ENCODE data around the gene NMRK2.

Gene NMRK2

GRCh38 chr19:3908266-3909054, 24.4 kb upstream of the NMRK2 start:
- no peak overlapping the region for H3K27ac Mint-ChIP-seq
- H3K4me3 Mint-ChIP-seq, result no peak overlapping the region
- H3K4me1 Mint-ChIP-seq, result no peaks in the 10 kb centered on the region
- peaks cover 9% of the 10 kb centered on the region for H3K9me3 Mint-ChIP-seq
- H3K36me3 Mint-ChIP-seq (ENCODE audit: low read depth), result no peaks in the 10 kb centered on the region
- no peak for TF ChIP-seq CTCF (IDR thresholded peaks at IDR 0.05; ENCODE audit: unreplicated experiment in 3 of 3)
- peaks cover 8% of the 10 kb centered on the region for H3K27me3 Mint-ChIP-seq (ENCODE audit: low read depth)

GRCh38 chr19:3910105-3910504, 22.8 kb upstream of the NMRK2 start:
- Mint-ChIP-seq H3K9me3 (peaks cover 9% of the 10 kb centered on the region), H3K27me3 (ENCODE audit: low read depth) (peaks cover 11% of the 10 kb centered on the region), H3K27ac (no peak overlapping the region), H3K4me1 (no peaks in the 10 kb centered on the region), H3K4me3 (no peak overlapping the region), H3K36me3 (ENCODE audit: low read depth) (no peaks in the 10 kb centered on the region)
- no peak for TF ChIP-seq CTCF (IDR thresholded peaks at IDR 0.05; ENCODE audit: unreplicated experiment in 3 of 3)

- H3K36me3 Mint-ChIP-seq (ENCODE audit: low read depth), result no peaks in the 10 kb centered on the region
- H3K9me3 Mint-ChIP-seq, result peaks cover 8% of the 10 kb centered on the region
- peaks cover 7% of the 10 kb centered on the region for H3K27me3 Mint-ChIP-seq (ENCODE audit: low read depth)
- no peak for TF ChIP-seq CTCF (IDR thresholded peaks at IDR 0.05; ENCODE audit: unreplicated experiment in 3 of 3)
- no peaks in the 10 kb centered on the region for H3K4me1 Mint-ChIP-seq
- no peak overlapping the region for H3K27ac Mint-ChIP-seq
- H3K4me3 Mint-ChIP-seq, result no peak overlapping the region
These were observed 18.7 kb upstream of the NMRK2 start for GRCh38 chr19:3914199-3914598.

- Mint-ChIP-seq H3K27ac (no peak overlapping the region), H3K27me3 (ENCODE audit: low read depth) (peaks cover 7% of the 10 kb centered on the region), H3K4me3 (no peak overlapping the region), H3K36me3 (ENCODE audit: low read depth) (no peaks in the 10 kb centered on the region), H3K4me1 (no peaks in the 10 kb centered on the region), H3K9me3 (peaks cover 5% of the 10 kb centered on the region)
- TF ChIP-seq CTCF (IDR thresholded peaks at IDR 0.05; ENCODE audit: unreplicated experiment in 3 of 3), result no peak
These were observed 16.8 kb upstream of the NMRK2 start for GRCh38 chr19:3916033-3916432.

GRCh38 chr19:3919793-3920192, 13.1 kb upstream of the NMRK2 start:
- H3K36me3 Mint-ChIP-seq (ENCODE audit: low read depth), result no peaks in the 10 kb centered on the region
- H3K4me3 Mint-ChIP-seq, result no peak overlapping the region
- no peak overlapping the region for H3K27ac Mint-ChIP-seq
- H3K27me3 Mint-ChIP-seq (ENCODE audit: low read depth), result no peaks in the 10 kb centered on the region
- no peaks in the 10 kb centered on the region for H3K4me1 Mint-ChIP-seq
- no peak for TF ChIP-seq CTCF (IDR thresholded peaks at IDR 0.05; ENCODE audit: unreplicated experiment in 3 of 3)
- peaks cover 15% of the 10 kb centered on the region for H3K9me3 Mint-ChIP-seq

All from nephron (organoid).